Ascending aorta (tissue), 2 donors: ENCODE results near the gene CFAP410. TPM values are rescaled to one million over a fixed set of nuclear protein-coding genes. Genes with fewer than 3 reads are reported as not detected.

Experiments used
- DNase-seq, 2 donors: peaks; one replicate each; pipeline ENCODE4 v3.0.0-alpha.2; 2019; ENCODE audit warnings: low spot score in 2 of 2
- H3K27ac ChIP-seq, 2 donors: fragments of 200-600 bp; sonication (generic); one replicate each; pipeline ENCODE4 v1.5.1; 2016 to 2017; ENCODE audit warnings: mild to moderate bottlenecking in 1 of 2
- H3K27me3 ChIP-seq: fragments of 200-600 bp; sonication (generic); one replicate; pipeline ENCODE4 v1.5.1; 2017
- H3K36me3 ChIP-seq, 2 donors: fragments of 200-600 bp; sonication (generic); one replicate each; pipeline ENCODE4 v1.5.1; 2016
- H3K4me1 ChIP-seq, 2 donors: fragments of 200-600 bp; sonication (generic); one replicate each; pipeline ENCODE4 v1.5.1; 2016 to 2017; ENCODE audit warnings: mild to moderate bottlenecking in 1 of 2
- H3K4me3 ChIP-seq, 2 donors: fragments of 200-600 bp; sonication (generic); one replicate each; pipeline ENCODE4 v1.5.1; 2016 to 2017; ENCODE audit warnings: mild to moderate bottlenecking in 1 of 2
- H3K9me3 ChIP-seq, 2 donors: fragments of 200-600 bp; sonication (generic); one replicate each; pipeline ENCODE4 v1.5.1; 2016
- intact Hi-C: fragments of 100-400 bp; cut with DNase I; formaldehyde crosslinking; loops from one replicate; pipeline ENCODE4 v1.15.1; 2023
- total RNA-seq: library from RNA; depleted of rRNA; stranded (reverse); fragments of >200 nt; gene quantifications from one replicate; pipeline ENCODE4 v1.1.0, GENCODE V29; 2016
- TF ChIP-seq, protein P1 (sequence below), 3 experiments: fragments of 200-600 bp in 2 of 3; fragments of 450-650 bp in 1 of 3; sonication (generic) in 2 of 3; IDR thresholded peaks; one replicate each; pipeline ENCODE4 v1.5.1; 2016 to 2019; ENCODE audit warnings: antibody characterized with exemption in 3 of 3, mild to moderate bottlenecking in 1 of 3, moderate library complexity in 1 of 3

Gene CFAP410
- total RNA-seq, 1 donor from 2014 or later = 68.5 TPM

DNA sequence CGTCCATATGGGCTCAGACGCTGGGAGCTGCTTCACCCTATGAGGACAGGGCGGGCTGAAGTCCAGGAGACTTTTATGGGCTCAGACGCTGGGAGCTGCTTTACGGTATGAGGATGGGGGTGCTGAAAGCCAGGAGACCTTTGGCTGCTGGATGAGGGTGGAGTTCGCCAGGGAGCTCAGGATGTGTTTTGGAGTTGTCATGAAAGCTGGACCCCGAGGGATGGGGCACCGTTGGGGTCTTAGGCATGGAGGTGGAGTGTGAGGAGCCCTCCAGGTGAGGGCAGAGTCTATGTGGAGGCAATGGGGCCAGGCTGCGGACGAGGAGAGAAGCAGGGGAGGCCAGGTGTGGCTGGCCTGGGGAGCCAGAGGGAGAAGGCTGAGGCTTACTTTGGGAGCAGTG is 41.7 kb upstream of the CFAP410 start:
- H3K4me1 ChIP-seq = no peaks in the 10 kb centered on the region
- H3K27ac ChIP-seq = no peak overlapping the region
- peaks cover 0 to 14% of the 10 kb centered on the region in 2 donors for H3K9me3 ChIP-seq
- peak in 1 of 2 donors; percentile 19 for DNase-seq
- no peaks in the 10 kb centered on the region for H3K36me3 ChIP-seq
- intact Hi-C loops = no loop called here
- no peaks in the 10 kb centered on the region for H3K27me3 ChIP-seq
- H3K4me3 ChIP-seq = no peak overlapping the region
- TF ChIP-seq, protein P1, sequence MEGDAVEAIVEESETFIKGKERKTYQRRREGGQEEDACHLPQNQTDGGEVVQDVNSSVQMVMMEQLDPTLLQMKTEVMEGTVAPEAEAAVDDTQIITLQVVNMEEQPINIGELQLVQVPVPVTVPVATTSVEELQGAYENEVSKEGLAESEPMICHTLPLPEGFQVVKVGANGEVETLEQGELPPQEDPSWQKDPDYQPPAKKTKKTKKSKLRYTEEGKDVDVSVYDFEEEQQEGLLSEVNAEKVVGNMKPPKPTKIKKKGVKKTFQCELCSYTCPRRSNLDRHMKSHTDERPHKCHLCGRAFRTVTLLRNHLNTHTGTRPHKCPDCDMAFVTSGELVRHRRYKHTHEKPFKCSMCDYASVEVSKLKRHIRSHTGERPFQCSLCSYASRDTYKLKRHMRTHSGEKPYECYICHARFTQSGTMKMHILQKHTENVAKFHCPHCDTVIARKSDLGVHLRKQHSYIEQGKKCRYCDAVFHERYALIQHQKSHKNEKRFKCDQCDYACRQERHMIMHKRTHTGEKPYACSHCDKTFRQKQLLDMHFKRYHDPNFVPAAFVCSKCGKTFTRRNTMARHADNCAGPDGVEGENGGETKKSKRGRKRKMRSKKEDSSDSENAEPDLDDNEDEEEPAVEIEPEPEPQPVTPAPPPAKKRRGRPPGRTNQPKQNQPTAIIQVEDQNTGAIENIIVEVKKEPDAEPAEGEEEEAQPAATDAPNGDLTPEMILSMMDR (IDR thresholded peaks at IDR 0.05) = no peak

DNA sequence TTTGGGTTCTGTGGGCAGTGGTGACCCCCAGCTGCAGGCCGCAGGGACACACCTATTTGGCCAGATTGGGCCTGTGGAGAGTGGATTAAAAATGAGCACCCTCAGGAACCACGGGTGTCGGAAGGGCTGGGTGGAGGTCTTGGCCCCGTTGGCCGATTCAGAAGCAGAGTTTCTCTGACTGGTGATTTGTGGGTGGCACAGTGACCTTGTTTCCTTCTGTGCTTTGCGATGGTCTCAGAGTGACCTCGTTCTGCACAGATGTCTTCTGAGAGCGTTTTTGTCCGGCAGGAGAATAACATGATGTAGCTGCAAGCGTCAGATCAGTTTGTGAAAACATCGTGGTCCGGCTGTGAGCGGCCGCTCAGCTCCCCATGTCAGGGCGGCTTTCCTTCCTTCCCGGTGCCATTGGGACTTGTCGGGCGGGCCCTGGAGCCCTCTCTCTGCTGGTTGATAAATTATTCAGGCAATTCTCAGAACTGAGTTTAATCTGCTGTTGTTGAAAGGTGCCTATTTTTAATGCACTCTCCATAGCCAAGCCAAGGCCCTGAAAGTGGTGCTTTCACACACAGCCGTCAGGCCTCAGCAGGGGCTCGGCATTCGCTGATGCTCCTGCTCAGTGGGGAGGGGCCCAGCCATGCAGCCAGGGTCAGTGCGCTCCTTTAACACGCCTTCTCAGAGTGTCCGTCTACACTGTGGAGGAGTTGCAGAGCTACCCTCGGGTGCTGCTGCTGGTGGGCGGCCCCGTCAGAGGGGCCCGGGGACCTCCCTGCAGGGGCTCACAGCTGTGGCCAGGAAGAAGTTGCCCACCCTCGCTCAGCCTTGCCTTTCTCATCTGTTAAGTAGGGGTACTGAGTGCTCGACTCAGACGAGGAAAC is 41.0 kb upstream of the CFAP410 start:
- Histone ChIP-seq H3K27me3 (no peaks in the 10 kb centered on the region), H3K9me3 (peaks cover 0 to 11% of the 10 kb centered on the region in 2 donors), H3K36me3 (no peaks in the 10 kb centered on the region), H3K4me3 (no peak overlapping the region), H3K27ac (no peak overlapping the region), H3K4me1 (no peaks in the 10 kb centered on the region)
- DNase-seq = peak in 1 of 2 donors; percentile 37
- TF ChIP-seq, protein P1 (IDR thresholded peaks at IDR 0.05) = no peak
- intact Hi-C loops = no loop called here

DNA sequence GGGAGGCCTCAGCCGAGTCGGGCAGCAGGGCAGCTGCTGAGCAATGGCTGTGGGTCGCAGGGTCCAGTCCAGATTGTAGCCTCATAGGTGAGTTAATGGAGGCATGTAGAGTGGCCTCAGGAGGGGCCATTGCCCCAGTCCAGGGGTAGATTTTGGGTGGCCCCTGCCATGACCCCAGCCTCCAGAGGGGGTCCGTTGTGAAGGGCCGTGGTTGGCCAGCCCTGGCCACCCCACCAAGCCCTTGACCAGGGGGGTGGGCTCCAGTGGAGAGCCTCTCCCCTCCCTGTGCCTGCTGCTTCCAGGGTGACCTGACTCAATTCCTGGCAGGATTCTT is 40.3 kb upstream of the CFAP410 start:
- H3K9me3 ChIP-seq = peaks cover 0 to 4% of the 10 kb centered on the region in 2 donors
- no peak overlapping the region for H3K27ac ChIP-seq
- no peaks in the 10 kb centered on the region for H3K36me3 ChIP-seq
- intact Hi-C loops = no loop called here
- no peaks in the 10 kb centered on the region for H3K4me1 ChIP-seq
- TF ChIP-seq, protein P1 (IDR thresholded peaks at IDR 0.05) = no peak
- no peak overlapping the region for H3K4me3 ChIP-seq
- peak in 1 of 2 donors; percentile 28 for DNase-seq
- no peaks in the 10 kb centered on the region for H3K27me3 ChIP-seq

DNA sequence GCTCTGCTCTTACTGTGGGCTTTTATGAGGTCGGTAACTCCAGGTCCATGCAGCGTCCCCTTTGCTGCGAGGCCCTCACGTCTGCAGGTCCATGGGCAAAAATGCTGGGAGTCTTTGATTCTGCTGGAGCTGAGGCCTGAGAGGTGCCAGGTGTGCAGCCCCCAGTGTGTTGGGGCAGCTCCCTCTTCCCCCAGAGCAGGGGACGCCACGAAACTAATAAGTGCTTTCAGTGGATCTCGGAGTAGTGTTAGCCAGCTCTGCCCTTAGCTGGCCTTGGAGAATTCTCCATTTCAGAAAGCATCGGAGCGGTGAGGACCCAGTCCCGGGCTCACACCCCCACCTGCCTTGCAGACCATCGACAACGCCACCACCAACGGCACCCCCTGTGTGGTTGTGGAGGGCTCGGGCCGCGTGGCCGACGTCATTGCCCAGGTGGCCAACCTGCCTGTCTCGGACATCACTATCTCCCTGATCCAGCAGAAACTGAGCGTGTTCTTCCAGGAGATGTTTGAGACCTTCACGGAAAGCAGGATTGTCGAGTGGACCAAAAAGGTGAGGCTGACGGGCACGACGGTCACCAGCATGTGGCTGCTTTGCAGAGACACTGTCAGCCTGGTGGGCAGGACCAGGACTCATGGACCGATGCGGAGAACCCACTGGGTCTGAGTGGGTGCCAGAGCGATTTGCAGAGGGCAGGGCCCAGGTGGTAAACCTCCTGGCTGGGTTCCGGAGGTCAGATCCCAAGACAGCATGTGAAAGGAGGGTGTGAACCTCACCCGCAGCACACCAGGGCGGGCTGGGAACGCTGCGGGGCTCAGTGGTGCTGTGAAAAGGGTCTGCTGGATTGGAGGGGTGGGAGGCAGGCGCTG is 39.7 kb upstream of the CFAP410 start:
- Histone ChIP-seq H3K4me1 (no peaks in the 10 kb centered on the region), H3K4me3 (no peak overlapping the region), H3K27ac (no peak overlapping the region), H3K27me3 (no peaks in the 10 kb centered on the region), H3K9me3 (no peaks in the 10 kb centered on the region), H3K36me3 (no peaks in the 10 kb centered on the region)
- peak in 1 of 2 donors; percentile 50 for DNase-seq
- TF ChIP-seq, protein P1 (IDR thresholded peaks at IDR 0.05) = no peak
- intact Hi-C loops = no loop called here

DNA sequence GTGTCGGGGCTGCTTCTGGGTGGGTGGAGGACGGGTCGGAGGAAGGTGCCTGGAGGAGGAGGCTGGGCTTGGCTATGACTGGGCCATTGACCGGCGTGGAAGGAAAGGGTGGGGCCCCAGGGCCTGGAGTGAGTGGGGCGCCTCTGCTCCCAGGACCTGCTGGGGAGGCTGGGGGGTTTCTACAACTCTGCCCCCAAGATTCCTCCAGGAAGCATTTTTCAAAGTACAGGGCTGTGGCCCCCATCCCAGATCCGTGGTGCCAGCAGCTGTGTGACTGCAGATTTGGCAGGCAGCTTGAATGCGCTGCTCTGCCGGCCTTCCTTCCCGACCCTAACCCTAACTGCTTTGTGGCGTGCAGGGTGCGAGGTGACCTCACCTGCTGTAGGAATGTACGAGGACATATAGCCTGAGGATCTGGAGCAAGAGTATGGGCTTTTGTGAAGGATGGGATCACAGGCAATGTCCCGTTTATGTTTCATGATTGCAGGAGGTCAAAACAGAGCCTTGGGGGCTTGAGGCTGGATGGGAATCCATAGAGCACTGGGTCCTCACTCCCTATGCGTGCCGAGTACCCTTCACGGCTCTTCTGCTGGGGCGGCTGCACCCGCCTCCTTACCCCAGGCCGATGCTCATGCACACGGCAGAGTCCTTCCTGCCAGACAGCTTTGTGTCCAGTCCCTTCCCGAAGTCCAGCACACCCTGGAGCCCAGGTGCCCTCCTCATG is 38.9 kb upstream of the CFAP410 start:
- intact Hi-C loops = no loop called here
- TF ChIP-seq, protein P1 (IDR thresholded peaks at IDR 0.05) = no peak
- H3K9me3 ChIP-seq = no peaks in the 10 kb centered on the region
- no peaks in the 10 kb centered on the region for H3K27me3 ChIP-seq
- no peaks in the 10 kb centered on the region for H3K4me1 ChIP-seq
- H3K27ac ChIP-seq = no peak overlapping the region
- DNase-seq = peak in 1 of 2 donors; percentile 35
- no peaks in the 10 kb centered on the region for H3K36me3 ChIP-seq
- H3K4me3 ChIP-seq = no peak overlapping the region
